Trophoblast cell (in vitro differentiated cells and primary cell): ENCODE measurements around the gene OXT.

Experiments used
- DNase-seq, 2 donors: peaks; one replicate each; pipeline ENCODE4 v3.0.0-alpha.2; 2016
- H2AFZ ChIP-seq: 2 replicates; pipeline ENCODE4 v1.6.1; 2013; ENCODE audit warnings: low read length, moderate library complexity, mild to moderate bottlenecking; ENCODE audit not compliant: insufficient read depth, poor library complexity
- H2AK5ac ChIP-seq: 2 replicates; pipeline ENCODE4 v1.6.1; 2013; ENCODE audit warnings: mild to moderate bottlenecking, low read length
- H2BK120ac ChIP-seq: 2 replicates; pipeline ENCODE4 v1.6.1; 2013; ENCODE audit warnings: low read length, mild to moderate bottlenecking, moderate library complexity; ENCODE audit not compliant: insufficient read depth, poor library complexity
- H2BK12ac ChIP-seq: 2 replicates; pipeline ENCODE4 v1.6.1; 2013; ENCODE audit warnings: mild to moderate bottlenecking, low read length, moderate library complexity
- H2BK5ac ChIP-seq: 2 replicates; pipeline ENCODE4 v1.6.1; 2013; ENCODE audit warnings: low read length, low read depth, moderate library complexity, mild to moderate bottlenecking; ENCODE audit not compliant: poor library complexity
- H3K14ac ChIP-seq: 2 replicates; pipeline ENCODE4 v1.6.1; 2013; ENCODE audit warnings: mild to moderate bottlenecking, low read length
- H3K18ac ChIP-seq: 2 replicates; pipeline ENCODE4 v1.6.1; 2013; ENCODE audit warnings: mild to moderate bottlenecking, low read length
- H3K23ac ChIP-seq: 2 replicates; pipeline ENCODE4 v1.6.1; 2013; ENCODE audit warnings: low read length
- H3K27ac ChIP-seq: 2 replicates; pipeline ENCODE4 v1.5.1; 2013; ENCODE audit warnings: low read depth, mild to moderate bottlenecking, inconsistent platforms, low read length, moderate library complexity
- H3K27me3 ChIP-seq: 2 replicates; pipeline ENCODE4 v1.6.1; 2013; ENCODE audit warnings: inconsistent platforms, mild to moderate bottlenecking, low read length, moderate library complexity; ENCODE audit not compliant: insufficient read depth
- H3K36me3 ChIP-seq, 2 experiments: 1 replicate in 1 of 2; 2 replicates in 1 of 2; pipeline ENCODE4 v1.6.1; 2013; ENCODE audit warnings: low read length in 2 of 2, mild to moderate bottlenecking in 2 of 2, moderate library complexity in 1 of 2; ENCODE audit not compliant: insufficient read depth in 2 of 2, control insufficient read depth in 1 of 2
- H3K4ac ChIP-seq: 2 replicates; pipeline ENCODE4 v1.6.1; 2013; ENCODE audit warnings: low read depth, mild to moderate bottlenecking, low read length, moderate library complexity
- H3K4me1 ChIP-seq, 2 experiments: 1 replicate in 1 of 2; 2 replicates in 1 of 2; pipeline ENCODE4 v1.6.1; 2013; ENCODE audit warnings: low read length in 2 of 2, mild to moderate bottlenecking in 2 of 2, moderate library complexity in 1 of 2; ENCODE audit not compliant: insufficient read depth in 2 of 2, control insufficient read depth in 1 of 2
- H3K4me2 ChIP-seq: 2 replicates; pipeline ENCODE4 v1.6.1; 2013; ENCODE audit warnings: inconsistent platforms, mild to moderate bottlenecking, low read length, moderate library complexity
- H3K4me3 ChIP-seq: 2 replicates; pipeline ENCODE4 v1.5.1; 2013; ENCODE audit warnings: mild to moderate bottlenecking, low read depth, low read length, inconsistent platforms
- H3K79me1 ChIP-seq: one replicate; pipeline ENCODE4 v1.6.1; 2013; ENCODE audit warnings: low read length
- H3K79me2 ChIP-seq: 2 replicates; pipeline ENCODE4 v1.6.1; 2013; ENCODE audit warnings: low read length, mild to moderate bottlenecking; ENCODE audit not compliant: control insufficient read depth, insufficient read depth, poor library complexity
- H3K9ac ChIP-seq: 2 replicates; pipeline ENCODE4 v1.6.1; 2013; ENCODE audit warnings: mild to moderate bottlenecking, low read length
- H3K9me3 ChIP-seq: 2 replicates; pipeline ENCODE4 v1.6.1; 2013; ENCODE audit warnings: low read depth, mild to moderate bottlenecking, control low read depth, inconsistent platforms, low read length; ENCODE audit not compliant: insufficient read depth
- H4K12ac ChIP-seq: 2 replicates; pipeline ENCODE4 v1.6.1; 2013; ENCODE audit warnings: low read depth, mild to moderate bottlenecking, low read length, moderate library complexity
- H4K8ac ChIP-seq: 2 replicates; pipeline ENCODE4 v1.6.1; 2013; ENCODE audit warnings: low read depth, mild to moderate bottlenecking, low read length, moderate library complexity
- H4K91ac ChIP-seq: one replicate; pipeline ENCODE4 v1.6.1; 2013; ENCODE audit warnings: low read depth, mild to moderate bottlenecking, low read length, moderate library complexity
- WGBS: extraction: QIAGEN DNeasy Blood & Tissue Kit; methylation state at CpG from one replicate; pipeline ENCODE4 v1.1.7; 2013; ENCODE audit warnings: missing lambda C conversion rate; ENCODE audit not compliant: insufficient read length, insufficient coverage; ENCODE audit errors: extremely low coverage; 5-methylcytosine and 5-hydroxymethylcytosine counted together

OXT gene

DNA sequence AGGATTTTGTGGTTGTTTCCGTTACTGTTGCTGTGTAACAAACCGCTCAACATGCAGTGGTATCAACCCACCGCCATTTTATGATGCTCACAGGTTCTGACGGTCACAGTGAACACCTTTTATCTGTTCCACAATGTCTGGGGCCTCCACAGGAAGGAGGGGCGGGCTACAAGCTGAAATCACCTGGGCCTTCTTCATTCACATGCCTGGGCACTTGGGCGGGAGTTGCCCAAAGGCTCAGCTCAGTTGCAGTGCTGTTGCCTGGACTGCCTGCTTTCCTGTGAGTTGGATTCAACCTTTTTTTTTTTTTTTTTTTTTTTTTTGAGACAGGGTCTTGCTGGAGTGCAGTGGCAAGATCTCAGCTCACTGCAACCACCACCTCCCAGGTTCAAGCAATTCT is 29.8 kb downstream of the OXT start:
- WGBS = no CpG with 5 or more reads among the region's 6 CpGs
- H3K4ac ChIP-seq = no peak overlapping the region
- no peak overlapping the region for H2BK120ac ChIP-seq
- no peak overlapping the region for H3K4me2 ChIP-seq
- H3K4me3 ChIP-seq = no peak overlapping the region
- peaks cover 2% of the 10 kb centered on the region for H3K9me3 ChIP-seq
- H3K14ac ChIP-seq = no peak overlapping the region
- no peaks in the 10 kb centered on the region for H3K79me1 ChIP-seq
- no peak overlapping the region for H3K18ac ChIP-seq
- DNase-seq = no peak
- no peak overlapping the region for H3K23ac ChIP-seq
- H3K27me3 ChIP-seq = no peaks in the 10 kb centered on the region
- H2AK5ac ChIP-seq = no peak overlapping the region
- H4K12ac ChIP-seq = no peak overlapping the region
- no peaks in the 10 kb centered on the region for H3K4me1 ChIP-seq
- no peak overlapping the region for H2BK5ac ChIP-seq
- peaks cover 0 to 3% of the 10 kb centered on the region in 2 experiments for H3K36me3 ChIP-seq
- no peak overlapping the region for H2AFZ ChIP-seq
- no peaks in the 10 kb centered on the region for H3K79me2 ChIP-seq
- no peak overlapping the region for H3K9ac ChIP-seq
- H3K27ac ChIP-seq = no peak overlapping the region
- H2BK12ac ChIP-seq = no peak overlapping the region
- no peak overlapping the region for H4K8ac ChIP-seq
- no peak overlapping the region for H4K91ac ChIP-seq

DNA sequence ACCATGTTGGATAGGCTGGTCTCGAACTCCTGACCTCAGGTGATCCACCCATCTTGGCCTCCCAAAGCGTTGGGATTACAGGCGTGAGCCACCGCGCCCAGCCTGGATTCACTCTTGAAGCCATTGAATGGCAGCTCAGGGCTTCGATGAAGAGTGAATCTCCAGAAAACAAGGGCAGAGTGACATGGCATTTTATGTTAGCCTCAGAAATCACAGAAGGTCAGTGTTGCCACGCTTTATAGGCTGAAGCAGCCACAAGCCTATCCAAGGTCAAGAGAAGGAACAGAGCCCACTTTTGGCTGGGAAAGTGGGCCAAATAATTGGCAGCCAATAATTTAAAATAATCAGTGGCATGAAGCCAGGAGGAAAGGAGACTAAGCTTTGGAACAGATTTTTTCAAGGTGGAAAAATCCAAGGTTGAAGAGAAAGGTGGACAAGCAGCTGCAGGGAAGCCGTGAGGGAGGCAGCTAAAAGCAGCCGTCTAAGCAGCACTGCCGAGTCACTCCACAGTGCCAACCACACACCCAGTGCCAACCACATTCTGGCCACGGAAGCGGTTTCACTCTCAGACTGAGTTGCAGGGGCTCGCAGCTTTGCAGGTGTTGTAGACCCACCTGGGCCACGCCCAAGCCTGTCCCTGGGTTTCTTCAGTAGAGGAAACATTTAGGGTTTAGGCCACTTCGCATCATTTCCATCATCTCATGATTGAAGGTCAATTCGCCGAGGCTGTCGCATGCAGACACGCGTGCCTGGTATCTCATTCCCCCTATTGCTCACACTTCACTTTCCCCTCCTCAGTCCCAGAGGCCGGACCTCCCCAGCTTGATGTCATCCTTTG is 30.5 kb downstream of the OXT start:
- H3K18ac ChIP-seq = no peak overlapping the region
- no peak overlapping the region for H4K91ac ChIP-seq
- H3K79me1 ChIP-seq = no peaks in the 10 kb centered on the region
- H3K9ac ChIP-seq = no peak overlapping the region
- H3K4ac ChIP-seq = no peak overlapping the region
- peaks cover 0 to 7% of the 10 kb centered on the region in 2 experiments for H3K36me3 ChIP-seq
- no peak overlapping the region for H2BK120ac ChIP-seq
- H3K4me1 ChIP-seq = no peaks in the 10 kb centered on the region
- no peak overlapping the region for H2AK5ac ChIP-seq
- H2AFZ ChIP-seq = no peak overlapping the region
- H3K27ac ChIP-seq = no peak overlapping the region
- no peak overlapping the region for H2BK12ac ChIP-seq
- H3K27me3 ChIP-seq = no peaks in the 10 kb centered on the region
- no peak overlapping the region for H3K4me2 ChIP-seq
- peaks cover 2% of the 10 kb centered on the region for H3K9me3 ChIP-seq
- H3K79me2 ChIP-seq = no peaks in the 10 kb centered on the region
- H3K14ac ChIP-seq = no peak overlapping the region
- no peak overlapping the region for H3K23ac ChIP-seq
- DNase-seq = no peak
- no CpG with 5 or more reads among the region's 21 CpGs for WGBS
- H3K4me3 ChIP-seq = no peak overlapping the region
- H4K12ac ChIP-seq = no peak overlapping the region
- H2BK5ac ChIP-seq = no peak overlapping the region
- H4K8ac ChIP-seq = no peak overlapping the region

DNA sequence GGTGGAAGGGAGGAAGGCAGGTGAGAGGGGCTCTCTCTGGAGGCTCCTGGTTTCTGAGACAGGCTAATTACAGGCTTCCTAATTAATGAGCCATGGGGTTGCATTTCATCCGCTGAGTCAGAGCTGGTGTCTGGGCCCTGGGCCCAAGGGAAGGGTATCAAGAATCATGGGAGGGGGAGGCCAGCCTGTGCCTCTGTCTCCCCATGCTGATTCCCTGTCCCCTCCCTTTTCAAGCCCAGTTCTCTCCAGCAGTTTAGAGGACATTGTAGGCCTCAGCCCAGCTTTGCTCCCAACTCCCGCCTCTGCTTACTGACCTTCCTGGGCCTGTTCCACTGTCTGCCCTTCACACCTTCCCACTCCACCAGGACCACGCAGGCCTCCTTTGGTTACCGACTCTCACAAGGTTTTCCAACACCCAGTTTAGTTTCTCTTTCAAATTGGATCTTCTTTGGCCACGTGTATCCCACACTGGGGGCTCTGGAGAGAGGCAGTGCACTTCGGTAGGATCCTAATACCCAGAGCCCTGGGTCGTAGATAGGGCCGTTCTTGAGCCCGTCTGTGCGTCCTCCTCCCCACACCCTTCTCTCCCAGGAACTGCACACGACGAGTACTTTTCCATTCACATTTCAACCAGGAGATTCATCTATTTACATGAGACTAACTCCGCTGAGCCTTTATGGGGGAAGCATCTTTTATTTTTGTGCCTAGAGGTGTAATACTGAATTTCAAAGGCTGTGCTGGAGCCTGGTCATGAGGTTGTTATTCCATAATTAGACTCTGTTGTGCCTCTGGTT is 31.4 kb downstream of the OXT start:
- Histone ChIP-seq H3K9me3 (peaks cover 2% of the 10 kb centered on the region), H3K23ac (no peak overlapping the region), H3K18ac (no peak overlapping the region), H3K14ac (no peak overlapping the region), H3K79me2 (no peaks in the 10 kb centered on the region), H3K4me2 (no peak overlapping the region), H4K91ac (no peak overlapping the region), H3K79me1 (no peaks in the 10 kb centered on the region), H3K36me3 (peaks cover 0 to 8% of the 10 kb centered on the region in 2 experiments), H2AFZ (no peak overlapping the region), H3K27ac (no peak overlapping the region), H3K4me1 (no peaks in the 10 kb centered on the region), H2BK5ac (no peak overlapping the region), H3K9ac (no peak overlapping the region), H3K4me3 (no peak overlapping the region), H2BK12ac (no peak overlapping the region), H4K12ac (no peak overlapping the region), H3K4ac (no peak overlapping the region), H3K27me3 (no peaks in the 10 kb centered on the region), H2AK5ac (no peak overlapping the region), H2BK120ac (no peak overlapping the region), H4K8ac (no peak overlapping the region)
- no CpG with 5 or more reads among the region's 13 CpGs for WGBS
- no peak for DNase-seq

DNA sequence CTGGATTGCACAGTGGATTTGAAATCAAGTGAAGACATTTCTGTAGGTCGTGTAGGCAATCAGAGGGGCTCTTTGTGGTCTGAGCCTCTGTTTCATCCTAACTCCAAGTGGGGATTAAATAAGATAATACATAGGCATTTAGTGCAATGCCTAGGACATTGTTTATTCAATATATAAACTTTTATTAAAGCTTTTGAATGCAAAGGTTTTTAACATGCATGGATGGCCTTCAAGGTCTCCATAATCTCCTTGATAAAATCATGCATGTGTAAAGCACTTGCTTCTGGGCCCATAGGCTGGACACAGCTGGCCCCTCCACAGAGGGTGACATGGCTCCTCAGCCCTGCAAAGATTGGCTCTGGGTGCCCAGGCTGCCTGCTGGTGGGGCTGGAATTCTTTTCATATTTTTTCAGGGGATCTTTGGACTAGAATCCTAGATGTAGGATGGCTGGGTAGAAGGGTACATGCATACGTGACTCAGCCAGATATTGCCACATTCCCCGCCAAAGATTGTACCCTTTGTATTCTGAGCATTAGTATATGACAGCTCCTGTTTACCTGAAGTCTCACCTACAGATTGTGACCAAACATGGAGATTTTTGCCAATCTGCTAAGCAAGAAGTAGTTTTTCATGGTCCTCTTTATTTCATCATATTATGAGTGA is 32.1 kb downstream of the OXT start:
- Histone ChIP-seq H2BK5ac (no peak overlapping the region), H3K79me1 (no peaks in the 10 kb centered on the region), H2BK120ac (no peak overlapping the region), H3K27me3 (no peaks in the 10 kb centered on the region), H3K23ac (no peak overlapping the region), H3K27ac (no peak overlapping the region), H3K18ac (no peak overlapping the region), H2AK5ac (no peak overlapping the region), H3K4me2 (no peak overlapping the region), H3K36me3 (peaks cover 0 to 10% of the 10 kb centered on the region in 2 experiments), H3K4me1 (no peaks in the 10 kb centered on the region), H2BK12ac (no peak overlapping the region), H4K91ac (no peak overlapping the region), H3K9ac (no peak overlapping the region), H3K79me2 (no peaks in the 10 kb centered on the region), H3K9me3 (peaks cover 2% of the 10 kb centered on the region), H2AFZ (no peak overlapping the region), H3K14ac (no peak overlapping the region), H4K8ac (no peak overlapping the region), H3K4ac (no peak overlapping the region), H3K4me3 (no peak overlapping the region), H4K12ac (no peak overlapping the region)
- DNase-seq = peak in 1 of 2 donors; percentile 31
- no CpG with 5 or more reads among the region's 3 CpGs for WGBS
